Activated gamma-delta T cell treated with Interleukin-2 at 50 U/mL for 16 hours (primary cell): ENCODE data around the gene SMURF2.
"Not testable (repeated sequence)": the region's sequence is repeated elsewhere in the genome, so short reads cannot be mapped to it uniquely, and the experiment has no call there.

Source experiments
- DNase-seq: peaks from one replicate; pipeline ENCODE4 v3.0.0-alpha.2; 2020

SMURF2 gene

DNA sequence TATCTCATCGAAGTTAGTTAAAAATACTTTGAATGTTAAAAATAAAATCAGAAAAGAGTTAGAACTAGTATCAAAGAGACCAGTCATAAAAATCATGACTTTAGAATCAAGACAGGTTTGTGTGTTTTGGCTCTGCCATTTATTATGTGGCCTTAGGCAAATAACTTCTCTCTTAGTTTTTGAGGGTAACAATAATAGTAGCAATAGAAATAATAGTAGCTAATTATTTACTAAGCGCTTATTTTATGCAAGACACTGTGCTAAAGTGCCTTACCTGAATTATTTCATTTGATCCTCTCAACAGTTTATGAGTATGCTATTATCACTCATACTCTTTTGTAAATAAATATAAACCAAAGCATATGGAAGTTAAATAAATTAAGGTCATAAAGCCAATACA is 77.0 kb downstream of the SMURF2 start:
- DNase-seq = no peak

DNA sequence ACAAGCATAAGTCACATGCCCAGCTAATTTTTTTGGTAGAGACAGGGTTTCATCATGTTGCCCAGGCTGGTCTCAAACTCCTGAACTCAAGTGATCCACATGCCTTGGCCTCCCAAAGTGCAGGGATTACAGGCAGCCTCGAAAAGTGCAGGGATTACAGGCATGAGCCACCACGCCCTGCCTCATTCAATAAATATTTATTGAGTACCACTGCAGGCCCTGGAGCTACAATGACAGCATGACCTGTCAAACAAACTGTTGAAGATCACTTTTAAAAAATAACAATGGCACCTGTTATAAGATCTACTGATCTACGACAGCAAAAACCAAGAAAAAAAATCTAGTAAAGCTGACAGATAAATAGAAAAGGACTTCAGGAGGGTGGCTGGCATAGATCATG is 79.1 kb downstream of the SMURF2 start:
- DNase-seq = no peak

DNA sequence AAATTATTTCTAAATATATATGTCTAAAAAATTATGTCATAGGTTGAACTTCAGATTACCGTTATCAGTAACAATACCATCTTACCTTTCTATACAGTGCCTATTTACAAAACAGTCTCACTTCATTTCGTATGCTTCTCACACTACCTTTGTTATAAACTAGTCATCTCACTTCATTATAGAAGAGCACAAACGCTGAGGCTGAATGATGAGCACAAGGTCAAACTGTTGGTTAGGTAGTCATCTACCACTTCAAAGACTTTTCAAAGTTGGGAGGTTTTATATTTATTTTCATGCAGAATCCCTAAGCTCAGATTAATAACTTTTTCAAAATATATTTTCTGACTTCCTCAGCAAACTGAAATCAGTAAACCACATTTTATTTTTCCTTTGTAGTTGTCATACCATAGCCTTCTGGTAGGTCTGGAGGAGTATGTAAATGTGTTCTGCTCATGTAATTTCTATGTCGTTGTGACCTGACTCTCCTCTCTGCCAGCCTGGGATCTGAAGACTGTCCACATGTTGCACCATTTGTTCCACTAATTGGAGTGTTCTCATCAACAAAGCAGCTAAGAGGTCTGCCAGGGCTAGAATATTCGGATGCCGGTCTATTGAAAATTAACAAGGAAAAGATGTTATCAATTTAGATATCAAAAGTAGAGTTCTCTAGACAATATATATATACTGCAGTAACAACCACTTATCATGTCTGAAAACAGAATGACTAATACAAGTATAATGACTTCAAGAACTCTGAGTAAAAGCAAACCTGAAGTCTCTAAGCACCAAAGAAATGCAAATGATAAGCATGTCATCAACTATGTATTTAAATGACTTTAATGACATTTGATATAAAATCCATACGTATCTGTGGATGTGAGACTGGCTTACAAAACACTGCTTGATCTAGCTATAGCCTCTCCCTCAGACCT is 81.5 kb downstream of the SMURF2 start:
- no peak for DNase-seq

DNA sequence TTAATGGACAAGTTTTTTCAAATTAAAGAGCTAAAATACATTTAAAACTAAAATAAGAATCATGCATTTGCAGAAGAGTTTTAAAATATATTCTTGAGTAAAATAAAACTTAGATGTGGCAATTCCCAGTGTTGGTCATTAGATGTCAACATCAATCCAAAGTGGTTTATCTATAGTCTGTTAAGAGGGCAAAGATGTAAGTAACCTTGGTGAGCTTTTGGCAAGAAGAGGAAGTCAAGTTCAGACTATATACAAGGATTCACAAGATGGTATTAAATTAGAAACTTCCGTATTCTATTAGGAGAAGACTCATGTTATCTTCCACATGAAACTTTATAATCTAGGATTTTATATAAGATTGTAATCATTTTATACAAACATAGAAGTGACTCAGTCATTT is 82.2 kb downstream of the SMURF2 start:
- no peak for DNase-seq

DNA sequence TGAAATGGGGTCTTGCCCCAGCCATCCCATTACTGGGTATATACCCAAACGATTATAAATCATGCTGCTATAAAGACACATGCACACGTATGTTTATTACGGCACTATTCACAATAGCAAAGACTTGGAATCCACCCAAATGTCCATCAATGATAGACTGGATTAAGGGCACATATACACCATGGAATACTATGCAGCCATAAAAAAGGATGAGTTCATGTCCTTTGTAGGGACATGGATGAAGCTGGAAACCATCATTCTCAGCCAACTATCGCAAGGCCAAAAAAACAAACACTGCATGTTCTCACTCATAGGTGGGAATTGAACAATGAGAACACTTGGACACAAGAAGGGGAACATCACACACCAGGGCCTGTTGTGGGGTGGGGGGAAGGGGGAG is 85.1 kb downstream of the SMURF2 start:
- DNase-seq = not testable (repeated sequence)

DNA sequence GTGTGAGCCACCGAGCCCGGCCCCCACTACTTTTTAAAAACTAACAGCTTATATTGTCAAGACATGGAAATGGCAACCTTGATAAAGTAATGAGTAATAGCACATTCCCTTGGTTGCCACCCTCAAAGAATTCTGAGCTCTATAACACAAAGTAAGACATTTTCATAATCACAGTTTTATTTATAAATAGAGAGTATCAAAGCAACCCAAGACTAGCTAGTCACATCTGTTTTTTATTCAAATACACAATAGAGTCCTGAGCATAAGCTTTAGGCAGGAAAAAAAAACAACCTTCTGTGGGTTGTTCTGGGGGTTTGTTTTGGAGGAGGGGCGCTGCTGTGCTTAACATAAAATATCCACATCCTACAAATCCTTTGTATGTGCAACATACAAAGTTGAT is 86.7 kb downstream of the SMURF2 start:
- no peak for DNase-seq

DNA sequence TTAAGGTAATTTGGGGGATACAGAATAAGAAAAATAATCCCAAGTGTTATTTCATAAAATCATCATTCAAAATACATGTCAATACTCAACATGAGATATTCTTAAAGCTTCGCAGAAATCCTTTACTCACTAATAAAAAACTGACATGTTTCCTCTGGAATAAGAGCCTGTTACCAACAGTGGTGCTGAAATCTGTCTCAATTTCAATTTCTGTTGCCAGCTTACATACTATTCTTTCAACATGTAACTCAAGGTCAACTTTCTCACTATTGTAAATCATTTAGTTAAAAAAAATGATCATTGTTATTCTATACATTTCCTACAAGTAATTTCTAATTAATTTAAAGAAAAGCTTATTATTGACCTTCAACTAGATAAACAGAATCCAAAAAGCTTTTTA is 87.5 kb downstream of the SMURF2 start:
- DNase-seq = no peak

DNA sequence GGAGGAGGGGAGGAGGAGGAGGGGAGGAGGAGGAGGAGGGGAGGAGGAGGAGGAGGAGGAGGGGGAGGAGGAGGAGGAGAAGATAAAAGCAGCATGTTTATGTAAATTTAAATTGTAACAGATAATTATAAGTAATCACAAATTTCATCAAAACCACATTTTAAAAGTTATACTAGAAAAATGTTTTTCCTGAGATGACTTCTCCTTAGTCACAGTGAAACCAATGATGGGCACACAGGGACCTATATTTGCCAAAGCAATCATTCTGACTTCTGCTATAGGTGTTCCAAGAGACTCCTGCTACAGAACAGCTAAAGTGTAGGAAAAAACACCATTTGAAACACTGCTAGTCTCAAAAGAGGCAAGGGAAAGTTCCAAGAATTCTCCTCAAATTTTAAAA is 88.9 kb downstream of the SMURF2 start:
- DNase-seq = no peak

DNA sequence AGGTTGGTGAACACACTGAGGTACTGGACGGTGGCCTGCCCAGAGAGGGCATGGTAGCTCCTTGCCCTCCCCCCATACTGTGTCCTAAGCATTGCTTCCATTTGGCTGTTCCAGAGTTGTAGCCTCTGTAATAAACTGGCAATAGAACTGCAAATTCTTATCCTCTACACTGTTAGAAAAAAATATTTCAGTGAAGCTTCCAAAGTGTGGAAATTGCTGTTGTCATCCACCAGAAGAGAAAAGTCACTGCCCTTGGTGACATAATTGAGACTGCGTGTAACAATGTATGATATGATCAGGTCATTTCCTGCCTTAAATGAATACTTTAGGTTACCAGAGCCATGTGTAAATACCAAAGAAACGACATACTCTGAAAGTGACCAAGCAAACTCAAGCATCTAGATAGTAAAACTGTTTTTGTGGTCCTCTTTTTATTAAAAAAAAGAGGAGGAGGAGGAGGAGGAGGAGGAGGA is 89.4 kb downstream of the SMURF2 start:
- no peak for DNase-seq

DNA sequence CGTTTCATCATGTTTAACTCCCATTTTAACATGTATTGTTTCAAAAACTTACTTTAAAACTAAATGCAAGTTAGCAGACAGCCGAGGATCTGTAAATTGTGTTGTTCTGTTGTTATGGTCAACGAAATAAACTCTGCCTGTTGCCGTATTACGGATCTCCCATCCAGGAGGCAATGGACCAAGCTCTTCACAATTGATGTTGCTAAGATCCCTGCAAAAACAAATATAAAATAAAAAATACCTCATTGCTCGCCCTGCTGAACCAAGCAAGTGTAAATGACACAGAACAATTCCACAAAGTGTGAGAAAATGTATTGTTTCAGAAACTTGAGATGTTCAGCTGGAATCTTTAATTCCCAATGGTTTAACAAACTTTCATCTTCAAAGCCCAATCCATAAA is 90.4 kb downstream of the SMURF2 start:
- DNase-seq = no peak

DNA sequence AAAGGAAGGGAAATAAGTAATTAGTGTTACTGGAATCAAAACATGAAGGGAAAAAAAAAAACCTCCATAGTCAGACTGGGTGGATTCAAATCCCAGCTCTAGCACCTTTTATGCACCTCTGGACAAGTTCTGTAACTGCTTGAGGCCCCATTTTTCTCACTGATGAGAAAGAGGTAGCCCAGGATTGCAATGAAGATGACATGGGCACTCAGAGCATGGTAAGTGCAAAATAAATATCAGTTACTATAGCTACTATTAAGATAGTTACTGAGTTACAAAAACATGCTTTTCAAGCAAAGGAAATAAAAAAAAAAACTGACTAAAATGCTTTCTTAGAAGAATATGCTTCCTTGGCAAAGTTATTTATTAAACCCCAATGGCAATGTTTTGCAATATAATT is 96.5 kb downstream of the SMURF2 start:
- no peak for DNase-seq

DNA sequence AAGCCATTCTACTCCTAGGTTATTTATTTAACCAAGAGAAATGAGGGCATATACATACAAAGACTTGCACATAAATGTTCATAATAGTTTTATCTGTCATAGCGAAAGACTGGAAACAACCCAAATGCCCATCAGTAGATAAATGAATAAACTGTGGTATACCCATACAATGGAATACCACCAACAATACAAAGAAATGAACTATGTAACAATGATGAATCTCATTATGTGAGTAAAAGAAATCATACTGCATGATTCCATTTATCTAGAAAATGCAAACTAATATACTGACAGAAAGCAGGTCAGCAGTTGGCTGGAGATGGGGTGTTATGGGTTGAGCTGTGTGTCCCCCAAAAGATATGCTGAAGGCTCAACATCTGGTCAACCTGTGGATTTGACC is 98.0 kb downstream of the SMURF2 start:
- no peak for DNase-seq

DNA sequence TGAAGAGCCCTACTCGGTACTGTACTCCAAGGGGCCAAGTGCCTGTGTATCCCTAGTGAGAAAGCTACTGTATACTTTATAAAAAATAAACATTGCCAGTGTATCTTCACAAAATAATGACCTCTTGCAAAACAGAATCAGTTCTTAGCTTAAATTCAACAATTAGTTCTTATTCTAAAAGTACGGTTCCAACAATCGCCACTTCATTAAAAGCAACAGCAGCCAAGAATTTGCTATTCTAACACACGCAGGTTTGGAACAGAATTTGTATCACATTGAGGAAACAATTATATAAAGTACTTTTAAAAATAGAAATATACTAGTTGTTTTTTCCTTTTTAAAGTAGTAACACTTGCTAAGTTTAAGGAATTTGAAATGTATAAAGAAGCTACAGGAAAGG is 106.8 kb downstream of the SMURF2 start:
- no peak for DNase-seq

DNA sequence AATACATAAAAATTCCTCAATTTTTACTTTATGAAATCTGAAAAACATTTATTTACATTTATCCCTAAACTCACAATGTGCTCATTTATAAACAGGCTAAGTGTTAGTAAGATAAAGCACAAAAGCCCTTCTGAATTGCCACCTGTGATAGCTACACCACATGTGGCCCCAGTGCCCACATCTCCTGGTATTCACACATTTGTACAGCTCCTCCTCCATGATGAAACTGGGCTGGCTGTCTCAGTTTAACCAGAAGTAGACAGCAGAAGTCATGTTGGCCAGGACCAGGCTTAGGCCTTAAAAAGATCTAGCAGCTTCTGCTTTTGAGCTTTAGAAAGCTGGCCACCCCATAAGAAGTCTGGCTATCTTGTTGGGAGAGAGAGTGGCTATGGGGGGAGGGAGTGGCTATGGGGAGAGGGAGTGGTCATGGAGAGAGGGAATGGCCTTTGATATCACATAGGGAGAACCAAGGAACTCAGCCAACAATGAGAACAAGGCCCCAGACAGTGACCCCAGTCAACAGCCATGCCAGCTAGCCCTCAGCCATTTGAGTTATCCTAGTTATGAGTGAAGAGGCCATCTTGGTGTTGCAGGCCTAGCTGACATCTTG is 108.0 kb downstream of the SMURF2 start:
- DNase-seq = no peak

DNA sequence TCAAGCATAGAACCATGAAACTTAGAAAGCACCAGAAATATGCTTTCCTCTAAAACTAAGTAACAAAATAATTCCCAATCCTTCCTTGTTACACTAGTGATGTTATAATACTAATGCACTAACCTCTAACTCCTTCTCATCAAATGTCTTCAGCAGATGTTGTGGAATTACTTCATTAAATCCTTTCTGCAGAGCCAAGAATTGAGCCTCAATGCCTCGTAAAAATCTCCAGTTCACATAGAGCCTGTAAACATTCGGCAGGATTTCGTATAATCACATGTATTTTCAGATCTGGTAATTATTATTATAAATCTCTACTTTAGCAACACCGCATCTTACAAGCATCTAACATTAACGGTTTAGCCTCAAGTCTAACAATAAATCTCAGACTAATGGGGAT is 110.6 kb downstream of the SMURF2 start:
- DNase-seq = no peak

DNA sequence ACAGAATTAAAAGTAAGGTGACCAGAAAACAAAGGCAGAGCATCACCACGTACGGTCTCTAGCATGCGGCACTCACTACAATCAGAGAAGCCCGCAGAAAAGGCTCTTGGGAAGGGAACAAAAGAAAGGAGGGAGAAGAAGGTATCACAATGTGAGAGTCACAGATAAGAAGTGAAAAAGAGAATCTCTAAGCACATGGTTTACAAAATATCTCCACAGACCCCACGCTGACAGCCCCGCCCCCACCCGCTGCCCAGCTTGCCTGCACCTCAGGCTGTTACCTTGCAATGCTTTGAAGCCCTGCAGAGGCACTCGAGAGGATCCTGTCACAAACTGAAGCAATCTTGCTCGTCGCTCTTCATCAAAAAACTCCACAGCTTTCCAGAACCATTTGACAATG is 114.8 kb downstream of the SMURF2 start:
- no peak for DNase-seq

DNA sequence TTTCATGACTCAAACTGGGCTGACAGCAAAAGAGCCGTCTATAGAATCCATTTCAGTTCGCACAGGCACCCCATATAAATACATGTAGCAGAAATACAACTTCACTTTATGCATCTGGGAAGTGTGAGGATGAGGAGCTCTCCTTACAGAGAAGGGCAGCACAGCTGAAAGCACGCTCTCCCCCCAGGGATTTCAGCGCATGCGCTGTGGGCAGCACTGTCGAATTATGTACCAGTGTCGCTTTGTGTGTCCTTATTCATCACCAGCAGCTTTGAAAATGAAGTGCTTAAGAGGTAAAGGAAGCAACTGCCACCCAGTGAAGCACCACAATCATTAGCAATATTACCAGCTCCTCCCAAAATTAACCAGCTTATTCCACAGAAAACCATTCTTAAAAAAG is 115.4 kb downstream of the SMURF2 start:
- no peak for DNase-seq

DNA sequence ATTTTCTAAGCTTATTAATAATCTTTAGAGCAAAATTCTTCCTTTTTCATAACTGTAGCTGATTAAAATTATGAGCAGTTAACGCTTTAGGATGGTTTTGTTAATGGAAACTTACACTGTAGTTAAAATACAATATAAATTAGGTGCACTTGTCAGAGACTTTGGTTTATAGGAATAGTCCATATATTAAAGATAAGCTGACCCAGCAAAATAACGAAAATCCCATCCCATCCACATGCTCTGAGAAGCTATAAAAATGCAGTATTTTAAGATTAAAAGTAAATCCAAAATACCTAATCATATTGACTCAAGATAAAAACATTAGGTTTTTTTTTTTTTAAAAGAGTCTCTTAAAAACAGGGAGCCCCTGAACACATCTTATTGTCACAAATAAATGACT is 117.4 kb downstream of the SMURF2 start:
- DNase-seq = no peak

DNA sequence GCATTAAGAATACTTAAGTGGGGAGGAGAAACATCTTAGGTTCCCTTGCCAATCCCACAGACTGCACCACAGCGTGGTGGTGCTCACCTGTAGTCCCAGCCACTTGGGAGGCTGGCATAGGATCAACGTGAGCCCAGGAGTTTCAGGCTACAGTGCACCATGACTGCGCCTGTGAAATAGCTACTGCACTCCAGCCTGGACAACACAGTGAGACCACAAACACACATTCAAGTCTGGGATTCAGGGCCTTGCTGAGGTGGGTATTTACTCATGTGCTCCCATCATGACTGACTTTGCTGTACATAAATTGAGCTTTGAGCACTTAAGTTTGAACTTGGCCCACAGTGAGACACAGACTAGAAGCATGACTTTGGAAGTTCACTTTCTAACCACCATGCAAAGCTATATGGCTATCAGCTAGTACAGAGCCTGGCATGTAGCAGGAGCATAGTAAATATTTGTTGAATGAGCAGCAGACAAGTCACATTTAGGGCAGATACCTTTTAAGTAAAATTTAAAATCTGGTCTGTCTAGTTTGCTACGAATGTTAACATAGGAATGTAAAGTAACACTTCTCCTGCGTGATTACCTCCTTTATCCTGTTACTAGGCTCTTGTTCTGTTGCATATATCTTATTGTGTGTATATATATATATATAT is 121.9 kb downstream of the SMURF2 start:
- DNase-seq = no peak

DNA sequence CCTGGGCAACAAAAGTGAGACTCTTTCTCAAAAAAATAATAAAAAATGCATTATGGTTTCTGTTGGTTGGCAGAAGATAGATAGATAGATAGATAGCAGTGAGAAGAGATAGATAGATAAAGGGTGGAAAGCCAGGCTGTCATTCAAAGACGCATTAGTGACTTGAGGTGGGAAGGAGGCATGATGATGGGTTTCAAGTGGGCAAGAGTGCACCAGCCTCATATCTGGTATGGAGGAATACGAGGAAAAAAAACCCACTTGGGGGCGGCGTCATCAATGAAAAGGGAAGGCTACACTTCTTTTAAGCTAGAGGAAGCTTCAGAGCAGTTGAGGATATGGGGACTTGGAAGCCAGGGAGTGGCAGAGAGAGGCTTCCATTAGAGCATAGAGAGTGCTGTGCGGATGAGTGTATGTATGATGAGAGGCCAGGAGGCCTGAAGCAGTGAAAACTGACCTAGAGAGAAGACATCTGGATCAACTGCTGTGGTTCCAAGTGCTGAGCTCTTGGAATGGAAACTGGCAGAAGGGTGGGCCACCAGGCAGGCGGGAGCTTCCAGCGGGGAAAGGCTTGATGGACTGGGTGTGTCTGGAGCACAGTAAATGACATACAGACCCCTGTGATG is 123.5 kb downstream of the SMURF2 start:
- DNase-seq = no peak

DNA sequence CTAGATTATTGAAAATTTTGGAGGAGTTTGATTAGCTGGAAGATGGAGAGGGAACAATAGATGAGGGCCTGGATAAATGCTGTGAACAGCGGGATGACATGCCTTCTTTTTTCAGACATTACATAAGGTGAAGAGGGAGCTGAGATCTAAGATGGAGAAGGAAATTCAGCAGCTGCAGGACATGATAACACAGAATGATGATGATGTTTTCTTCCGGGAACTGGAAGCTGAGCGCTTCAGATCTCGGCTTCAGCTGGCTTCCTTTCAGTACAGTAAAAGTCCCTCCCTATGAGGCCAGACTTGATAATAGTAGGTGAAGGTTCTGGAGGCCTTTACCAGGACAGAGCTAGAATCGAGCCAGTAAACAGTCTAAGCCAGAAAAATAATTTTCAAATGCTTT is 124.6 kb downstream of the SMURF2 start:
- DNase-seq = no peak

DNA sequence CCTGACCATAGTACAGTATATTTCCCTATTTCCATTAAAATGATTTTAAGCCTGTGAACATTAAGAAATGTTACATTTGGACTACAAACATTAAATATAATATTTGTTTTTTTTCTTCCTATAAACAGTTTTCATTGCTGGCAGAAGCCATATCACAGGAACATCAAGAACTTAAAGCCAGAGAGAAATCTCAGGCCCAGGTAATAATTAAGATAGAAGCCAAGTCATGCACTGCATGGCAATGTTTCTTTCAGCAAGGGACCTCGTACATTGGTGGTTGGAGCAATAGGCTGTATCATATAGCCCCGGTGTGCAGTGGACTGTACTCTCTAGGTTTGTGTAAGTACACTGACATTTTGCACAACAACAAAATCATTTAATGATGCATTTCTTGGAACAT is 125.2 kb downstream of the SMURF2 start:
- no peak for DNase-seq

DNA sequence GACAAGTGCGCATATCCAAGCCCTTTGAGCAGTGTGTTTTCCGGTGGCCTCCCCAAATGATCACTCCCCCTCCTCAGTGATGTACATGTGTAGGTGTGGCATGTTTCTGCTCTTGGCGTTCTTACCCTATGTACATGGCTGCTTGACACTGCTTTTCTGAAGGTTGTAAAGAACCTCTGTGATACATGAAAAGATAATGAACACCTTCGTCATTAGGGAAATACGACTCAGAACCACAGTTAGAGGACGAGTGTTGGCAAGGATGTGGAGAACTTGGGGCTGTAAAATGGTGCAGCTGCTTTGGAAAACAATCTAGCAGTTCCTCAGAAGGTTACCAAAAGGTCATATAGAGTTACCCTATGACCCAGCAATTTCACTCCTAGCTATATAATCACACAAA is 126.8 kb downstream of the SMURF2 start:
- no peak for DNase-seq

DNA sequence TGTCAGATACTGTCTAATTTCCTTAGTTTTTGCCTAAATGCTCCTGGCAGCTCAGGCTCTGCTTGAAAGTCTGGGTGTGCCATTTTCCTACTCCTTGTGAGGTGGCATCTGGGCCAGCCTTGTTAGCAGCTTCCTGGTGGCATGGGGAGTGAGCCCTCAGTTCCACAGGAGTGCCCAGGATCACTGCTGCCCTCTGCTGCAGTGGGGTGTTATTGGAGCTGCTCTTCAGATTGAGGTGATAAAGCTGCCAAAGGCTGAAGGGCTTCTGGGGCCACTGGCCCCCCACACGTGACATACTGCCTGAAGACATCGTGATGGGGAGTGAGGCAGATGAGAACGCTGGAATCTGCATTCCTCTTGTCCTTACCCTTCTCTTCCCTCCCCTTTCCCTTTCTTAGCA is 127.9 kb downstream of the SMURF2 start:
- DNase-seq = no peak
